Epithelial cell of proximal tubule (primary cell): Measurements from ENCODE around the gene MAP3K10. TPM values are rescaled to one million over a fixed set of nuclear protein-coding genes. Genes with fewer than 3 reads are reported as not detected.
"Not testable (repeated sequence)": the region's sequence is repeated elsewhere in the genome, so short reads cannot be mapped to it uniquely, and the experiment has no call there.

ENCODE experiments used
- DNase-seq: peaks from one replicate; pipeline ENCODE4 v3.0.0-alpha.2; 2011; ENCODE audit warnings: low read depth
- H3K4me3 ChIP-seq: 2 replicates; pipeline ENCODE4 v1.5.1; 2011; ENCODE audit warnings: low read depth, mild to moderate bottlenecking, low read length
- CTCF ChIP-seq: conservative IDR thresholded peaks from 2 replicates; pipeline ENCODE4 v1.5.1; 2012; ENCODE audit warnings: low read depth, mild to moderate bottlenecking, low read length
- total RNA-seq: library from RNA; depleted of rRNA; stranded (reverse); fragments of >200 nt; gene quantifications from 2 replicates; pipeline ENCODE4 v1.2.3, GENCODE V29; 2015

The MAP3K10 gene
- total RNA-seq = 9.9 and 10.4 TPM in 2 replicates

GRCh38 chr19:40190891-40191835 is at the start of gene MAP3K10:
Gene MAP3K10, plus strand, starts transcription at chr19:40191426. Its CDS starts 606 bp downstream, at chr19:40192032.
- TF ChIP-seq CTCF = no peak
- DNase-seq = no peak
- H3K4me3 ChIP-seq = peak within 1 kb of the TSS; percentile 93

GRCh38 chr19:40141551-40141950 is 49.7 kb upstream of the MAP3K10 start:
- no peak for DNase-seq

GRCh38 chr19:40143612-40144011 is 47.6 kb upstream of the MAP3K10 start:
- H3K4me3 ChIP-seq = no peak overlapping the region
- no peak for DNase-seq
- no peak for TF ChIP-seq CTCF

More at GRCh38 chr19:40141551-40141950, 49.7 kb upstream of the MAP3K10 start:
- no peak for TF ChIP-seq CTCF
- no peak overlapping the region for H3K4me3 ChIP-seq

GRCh38 chr19:40144151-40144550 is 47.1 kb upstream of the MAP3K10 start:
- DNase-seq = no peak
- H3K4me3 ChIP-seq = no peak overlapping the region
- TF ChIP-seq CTCF = no peak

GRCh38 chr19:40144947-40145748 is 46.1 kb upstream of the MAP3K10 start:
- no peak overlapping the region for H3K4me3 ChIP-seq
- no peak for TF ChIP-seq CTCF
- DNase-seq = no peak

GRCh38 chr19:40145749-40146029 is 45.5 kb upstream of the MAP3K10 start:
- DNase-seq, H3K4me3 ChIP-seq: not testable (repeated sequence)

GRCh38 chr19:40147338-40147692 is 43.9 kb upstream of the MAP3K10 start:
- DNase-seq = no peak
- no peak overlapping the region for H3K4me3 ChIP-seq
- TF ChIP-seq CTCF = no peak
